Loucy (cell line): ENCODE data around the gene ZBTB38.

ENCODE experiments used
- CTCF ChIP-seq: fragments of 200-600 bp; sonication (generic); conservative IDR thresholded peaks from 2 replicates; pipeline ENCODE4 v1.5.1; 2014; ENCODE audit warnings: mild to moderate bottlenecking, antibody characterized with exemption, low read length
- EZH2phosphoT487 ChIP-seq: fragments of 200-600 bp; IDR thresholded peaks from 2 replicates; pipeline ENCODE4 v1.6.1; 2018; ENCODE audit warnings: antibody characterized with exemption, mild to moderate bottlenecking, moderate library complexity, borderline replicate concordance

- TF ChIP-seq CTCF (no peak), EZH2phosphoT487 (no peak)
These were observed 39.5 kb downstream of the ZBTB38 start for GRCh38 chr3:141407825-141408224.
